GM12878 (cell line): ENCODE measurements around the gene ARSI. TPM values are rescaled to one million over a fixed set of nuclear protein-coding genes. Genes with fewer than 3 reads are reported as not detected.

Experiments
- ATAC-seq: fragments of 200-7000 bp; cut with Tn5 transposase; 3 replicates; pipeline ENCODE4 v1.9.1; 2020; ENCODE audit warnings: mild to moderate bottlenecking, moderate library complexity
- BruUV-seq: library from RNA; stranded (reverse); fragments of 400-500 nt; replicated peaks from 2 replicates; lab custom pipeline; 2021; lab: Mats Ljungman, UMichigan
- CTCF ChIA-PET: fragments of 300-600 bp; sonication (Branson Sonifier 250); formaldehyde crosslinking; extraction: SDS; loops from one replicate; lab custom pipeline; 2021; ENCODE audit warnings: inconsistent platforms; lab: Yijun Ruan, JAX
- POLR2A ChIA-PET: fragments of 350-600 bp; formaldehyde crosslinking; extraction: SDS; loops from one replicate; lab custom pipeline; 2021; ENCODE audit warnings: inconsistent platforms; lab: Charles Lee
- RAD21 ChIA-PET: fragments of 300-600 bp; sonication (Branson Sonifier 250); formaldehyde crosslinking; loops from one replicate; lab custom pipeline; 2023; ENCODE audit warnings: antibody characterized with exemption; ENCODE audit not compliant: unreplicated experiment; lab: Charles Lee
- SMC1A ChIA-PET: fragments of 300-600 bp; sonication (Branson Sonifier 250); formaldehyde crosslinking; loops from one replicate; lab custom pipeline; 2023; ENCODE audit not compliant: unreplicated experiment, uncharacterized antibody; lab: Charles Lee
- DNase-seq: peaks from one replicate; pipeline ENCODE4 v3.0.0-alpha.2; 2011; ENCODE audit warnings: low read depth, low spot score
- FAIRE-seq: peaks from 3 replicates; lab custom pipeline; 2011; peaks lifted over from hg19 to GRCh38; lab: Jason Lieb, UNC
- H2AFZ ChIP-seq: 2 replicates; pipeline ENCODE4 v1.6.0; 2011; ENCODE audit warnings: low read depth, low read length, control low read depth; ENCODE audit not compliant: control insufficient read depth
- H3K27ac ChIP-seq: 2 replicates; pipeline ENCODE4 v1.5.1; 2011; ENCODE audit warnings: control low read depth; ENCODE audit not compliant: control insufficient read depth, insufficient read depth
- H3K27me3 ChIP-seq, 2 experiments: replicated peaks in 1 of 2; 2 replicates each; pipeline versions ENCODE4 v1.6.0 to v1.6.1; 2011; ENCODE audit warnings: low read length in 1 of 2; ENCODE audit not compliant: control insufficient read depth in 2 of 2, insufficient read depth in 2 of 2
- H3K36me3 ChIP-seq, 2 experiments: 2 replicates each; pipeline ENCODE4 v1.5.1; 2011; ENCODE audit warnings: low read length in 1 of 2; ENCODE audit not compliant: control insufficient read depth in 2 of 2, insufficient read depth in 2 of 2
- H3K4me1 ChIP-seq: 2 replicates; pipeline ENCODE4 v1.6.1; 2011; ENCODE audit warnings: mild to moderate bottlenecking, low read length, moderate library complexity, mixed read lengths; ENCODE audit not compliant: control insufficient read depth, insufficient read depth
- H3K4me2 ChIP-seq: 2 replicates; pipeline ENCODE4 v1.6.0; 2011; ENCODE audit warnings: control low read depth; ENCODE audit not compliant: control insufficient read depth, insufficient read depth
- H3K4me3 ChIP-seq: fragments of 200-600 bp; sonication (generic); 2 replicates; pipeline ENCODE4 v1.5.1; 2016
- H3K79me2 ChIP-seq: 2 replicates; pipeline ENCODE4 v1.6.0; 2011; ENCODE audit warnings: low read length; ENCODE audit not compliant: control insufficient read depth, insufficient read depth
- H3K9ac ChIP-seq: 2 replicates; pipeline ENCODE4 v1.8.0; 2011; ENCODE audit warnings: low read length, control low read depth, mixed read lengths; ENCODE audit not compliant: control insufficient read depth, insufficient read depth
- H3K9me3 ChIP-seq: replicated peaks from 3 replicates; pipeline ENCODE4 v1.5.1; 2011; ENCODE audit warnings: mild to moderate bottlenecking, low read length; ENCODE audit not compliant: control insufficient read depth, insufficient read depth
- H4K20me1 ChIP-seq: 2 replicates; pipeline ENCODE4 v1.6.0; 2011; ENCODE audit not compliant: control insufficient read depth, insufficient read depth
- JUND ChIP-seq: IDR thresholded peaks from 2 replicates; pipeline ENCODE4 v1.6.1; 2012; ENCODE audit warnings: low read depth, mild to moderate bottlenecking, low read length, improper control_type of control experiment, moderate library complexity
- KLF5 ChIP-seq: fragments of 450-650 bp; IDR thresholded peaks from 2 replicates; pipeline ENCODE4 v1.6.1; 2014; ENCODE audit warnings: mild to moderate bottlenecking; ENCODE audit not compliant: partially characterized antibody
- NR2F1 ChIP-seq: fragments of 450-650 bp; conservative IDR thresholded peaks from 2 replicates; pipeline ENCODE4 v1.6.1; 2017; ENCODE audit warnings: mild to moderate bottlenecking
- SIX5 ChIP-seq: IDR thresholded peaks from 2 replicates; pipeline ENCODE4 v1.6.1; 2011; ENCODE audit warnings: mild to moderate bottlenecking, low read depth, low read length, moderate library complexity; ENCODE audit not compliant: severe bottlenecking
- SREBF2 ChIP-seq: IDR thresholded peaks from 2 replicates; pipeline ENCODE4 v1.6.1; 2012; ENCODE audit warnings: mild to moderate bottlenecking, low read length
- SRF ChIP-seq, 2 experiments: IDR thresholded peaks; 2 replicates each; pipeline ENCODE4 v1.6.1; 2011; ENCODE audit warnings: low read depth in 2 of 2, low read length in 2 of 2, mild to moderate bottlenecking in 1 of 2, moderate library complexity in 1 of 2
- ZNF622 ChIP-seq: fragments of 450-650 bp; IDR thresholded peaks from 2 replicates; pipeline ENCODE4 v1.6.1; 2017; ENCODE audit warnings: mild to moderate bottlenecking, inconsistent platforms
- WGBS: methylation state at CpG from one replicate; pipeline ENCODE4 v1.1.6; 2016; ENCODE audit warnings: low lambda C conversion rate; ENCODE audit not compliant: insufficient replicate concordance, insufficient coverage; ENCODE audit errors: missing lambda C conversion rate; 5-methylcytosine and 5-hydroxymethylcytosine counted together
- in situ Hi-C: fragments of 300-500 bp; cut with MboI; formaldehyde crosslinking; loops from 9 replicates; pipeline ENCODE4 v1.14.3; 2018; ENCODE audit warnings: mixed read lengths
- intact Hi-C: fragments of 100-400 bp; cut with micrococcal nuclease; formaldehyde crosslinking; loops from one replicate; pipeline ENCODE4 v1.14.2; 2022; ENCODE audit not compliant: unreplicated experiment
- polyA plus RNA-seq, 11 experiments: library from polyadenylated mRNA; depleted of rRNA in 4 of 11; unstranded in 6 of 11; stranded (reverse) in 5 of 11; fragments of >200 nt; fragmentation: Nextera tagmentation in 4 of 11; fragmentation: Illumina TruSeq in 1 of 11; extraction: Ambion mirVana in 4 of 11; extraction: Trizol in 1 of 11; gene quantifications; 1 replicate in 1 of 11; 2 replicates in 10 of 11; pipeline versions ENCODE4 v1.2.1 to v1.2.3, GENCODE V29; 2011 to 2016; ENCODE audit warnings: inconsistent platforms in 2 of 11, missing spikeins in 2 of 11, low read depth in 1 of 11
- total RNA-seq, 4 experiments: library from RNA; depleted of rRNA in 3 of 4; stranded (reverse); fragments of >200 nt in 3 of 4; fragmentation: Illumina TruSeq in 1 of 4; extraction: Trizol in 1 of 4; gene quantifications; 2 replicates each; pipeline versions ENCODE4 v1.2.1 to v1.2.3, GENCODE V29; 2013 to 2021
- TF ChIP-seq, protein P1 (sequence below): fragments of 450-650 bp; formaldehyde crosslinking; IDR thresholded peaks from 2 replicates; pipeline ENCODE4 v1.4.0; 2020; ENCODE audit warnings: mild to moderate bottlenecking, moderate library complexity

ARSI gene
- total and polyA plus RNA-seq, 10 of the 15 experiments (the other 5 are each of a cell fraction or from before 2014, with no cell fraction given): not detected

DNA sequence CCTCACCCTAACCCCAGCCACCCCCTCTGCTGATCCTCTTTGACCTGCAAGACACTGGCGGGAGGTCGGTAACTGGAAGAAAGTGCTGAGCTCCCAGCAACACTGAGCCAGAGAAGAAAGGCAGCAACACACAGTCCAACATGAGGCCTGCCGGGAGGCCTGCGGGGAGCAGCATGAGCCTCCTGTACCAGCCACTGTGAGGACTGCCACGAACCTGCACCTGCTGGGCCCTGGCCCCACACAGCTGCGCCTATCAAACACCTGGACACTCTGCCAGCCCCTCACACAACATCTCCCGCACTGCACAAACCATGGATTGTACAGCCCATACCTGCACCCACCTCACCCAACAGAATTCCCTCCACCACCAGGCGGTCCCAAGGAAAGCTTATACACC, 31.4 kb downstream of the ARSI start:
- POLR2A ChIA-PET: no interaction called here
- H2AFZ ChIP-seq: no peak overlapping the region
- DNase-seq (no peak), FAIRE-seq (no peak), ATAC-seq (no peak)
- 44% methylated on average over 8 of the region's 8 CpGs for WGBS
- H3K79me2 ChIP-seq: no peaks in the 10 kb centered on the region
- H3K9me3 ChIP-seq: no peaks in the 10 kb centered on the region
- no peak overlapping the region for H3K4me2 ChIP-seq
- no peak overlapping the region for H3K9ac ChIP-seq
- intact Hi-C loops (no loop called here), in situ Hi-C loops (no loop called here)
- no peaks in the 10 kb centered on the region for H4K20me1 ChIP-seq
- no peak overlapping the region for H3K27ac ChIP-seq
- no peak overlapping the region for H3K4me3 ChIP-seq
- H3K4me1 ChIP-seq: no peaks in the 10 kb centered on the region
- peaks cover 3 to 4% of the 10 kb centered on the region in 2 experiments; a peak in 3 of 4 replicates for H3K27me3 ChIP-seq
- BruUV-seq: no TSS peak
- H3K36me3 ChIP-seq: no peaks in the 10 kb centered on the region
- TF ChIP-seq, protein P1, sequence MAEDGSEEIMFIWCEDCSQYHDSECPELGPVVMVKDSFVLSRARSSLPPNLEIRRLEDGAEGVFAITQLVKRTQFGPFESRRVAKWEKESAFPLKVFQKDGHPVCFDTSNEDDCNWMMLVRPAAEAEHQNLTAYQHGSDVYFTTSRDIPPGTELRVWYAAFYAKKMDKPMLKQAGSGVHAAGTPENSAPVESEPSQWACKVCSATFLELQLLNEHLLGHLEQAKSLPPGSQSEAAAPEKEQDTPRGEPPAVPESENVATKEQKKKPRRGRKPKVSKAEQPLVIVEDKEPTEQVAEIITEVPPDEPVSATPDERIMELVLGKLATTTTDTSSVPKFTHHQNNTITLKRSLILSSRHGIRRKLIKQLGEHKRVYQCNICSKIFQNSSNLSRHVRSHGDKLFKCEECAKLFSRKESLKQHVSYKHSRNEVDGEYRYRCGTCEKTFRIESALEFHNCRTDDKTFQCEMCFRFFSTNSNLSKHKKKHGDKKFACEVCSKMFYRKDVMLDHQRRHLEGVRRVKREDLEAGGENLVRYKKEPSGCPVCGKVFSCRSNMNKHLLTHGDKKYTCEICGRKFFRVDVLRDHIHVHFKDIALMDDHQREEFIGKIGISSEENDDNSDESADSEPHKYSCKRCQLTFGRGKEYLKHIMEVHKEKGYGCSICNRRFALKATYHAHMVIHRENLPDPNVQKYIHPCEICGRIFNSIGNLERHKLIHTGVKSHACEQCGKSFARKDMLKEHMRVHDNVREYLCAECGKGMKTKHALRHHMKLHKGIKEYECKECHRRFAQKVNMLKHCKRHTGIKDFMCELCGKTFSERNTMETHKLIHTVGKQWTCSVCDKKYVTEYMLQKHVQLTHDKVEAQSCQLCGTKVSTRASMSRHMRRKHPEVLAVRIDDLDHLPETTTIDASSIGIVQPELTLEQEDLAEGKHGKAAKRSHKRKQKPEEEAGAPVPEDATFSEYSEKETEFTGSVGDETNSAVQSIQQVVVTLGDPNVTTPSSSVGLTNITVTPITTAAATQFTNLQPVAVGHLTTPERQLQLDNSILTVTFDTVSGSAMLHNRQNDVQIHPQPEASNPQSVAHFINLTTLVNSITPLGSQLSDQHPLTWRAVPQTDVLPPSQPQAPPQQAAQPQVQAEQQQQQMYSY (CRISPR knock-in tag): no peak
- TF ChIP-seq ZNF622: no peak
- no peak for TF ChIP-seq NR2F1
- no peak for TF ChIP-seq JUND
- no peak for TF ChIP-seq SIX5
- TF ChIP-seq SRF (IDR thresholded peaks at IDR 0.05; ENCODE audit: low read depth in 2 of 2, low read length in 2 of 2): no peak
- no peak for TF ChIP-seq KLF5
- TF ChIP-seq SREBF2: no peak
- RAD21 ChIA-PET: interaction anchor here (1.3 to 1.6 kb wide), 2 partner anchors 165 to 186 kb away, joined by 3 to 4 read pairs; no protein-coding TSS in a partner anchor
- SMC1A ChIA-PET: no interaction called here
- CTCF ChIA-PET: interaction anchor here (1.1 kb wide), 1 partner anchor 78 kb away, joined by 3 read pairs; no protein-coding TSS in a partner anchor
